Stimulated activated CD4-positive, alpha-beta T cell treated with anti-CD3 and anti-CD28 coated beads, Interleukin-4, amount 100 ng/mL, for 48 hours (primary cell): ENCODE results near the gene PIM3.

ENCODE experiments used
- DNase-seq, 2 donors: peaks; one replicate each; pipeline ENCODE4 v3.0.0-alpha.2; 2020; ENCODE audit warnings: low read depth in 2 of 2

The PIM3 gene

DNA sequence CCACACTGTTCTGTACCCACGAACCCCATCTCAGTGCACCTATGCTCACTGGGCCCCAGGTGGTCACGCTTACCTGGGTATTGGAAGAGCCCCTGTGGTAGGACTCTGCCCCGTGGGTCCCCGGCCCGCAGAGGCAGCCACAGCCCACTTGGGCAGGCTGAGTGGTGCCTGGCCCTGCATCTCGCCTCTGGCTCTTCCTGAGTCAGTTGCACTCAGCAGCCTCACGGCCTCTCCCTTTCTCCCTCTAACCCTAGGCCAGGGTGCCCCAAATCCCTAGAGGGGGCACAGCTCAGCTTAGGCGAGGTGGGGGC, 32.4 kb upstream of the PIM3 start:
- no peak for DNase-seq

DNA sequence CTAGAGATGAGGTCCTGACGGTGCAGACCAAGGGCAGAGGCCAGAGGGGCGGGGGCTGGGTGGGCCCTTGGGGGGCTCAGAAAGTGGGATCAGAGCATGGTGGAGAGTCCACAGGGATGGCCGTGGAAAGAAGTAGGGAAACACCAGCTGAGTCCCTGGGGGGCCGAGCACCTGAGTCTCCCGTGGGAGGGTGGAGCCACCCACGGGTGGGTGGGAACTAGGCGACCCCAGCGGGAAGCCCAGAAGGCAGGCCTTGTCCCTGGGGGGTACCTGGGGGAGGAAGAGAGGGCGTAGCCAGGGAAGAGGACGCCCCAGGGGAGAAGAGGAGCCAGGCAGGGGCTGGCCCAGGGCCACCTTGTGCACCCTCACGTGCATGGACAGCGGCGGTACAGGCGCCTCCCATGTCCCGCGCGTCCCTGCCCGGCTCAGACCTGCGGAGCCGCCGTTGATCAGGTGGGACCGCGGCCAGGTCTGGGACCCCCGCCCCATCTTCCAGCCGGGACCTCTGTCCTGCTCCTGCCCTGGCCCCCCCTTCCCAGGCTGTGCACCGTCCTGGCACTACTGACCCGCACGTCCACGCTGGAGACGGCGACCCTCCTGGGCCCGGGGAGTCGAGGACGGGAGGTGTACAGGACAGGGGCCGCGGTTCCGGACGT, 31.9 kb upstream of the PIM3 start:
- DNase-seq = no peak

DNA sequence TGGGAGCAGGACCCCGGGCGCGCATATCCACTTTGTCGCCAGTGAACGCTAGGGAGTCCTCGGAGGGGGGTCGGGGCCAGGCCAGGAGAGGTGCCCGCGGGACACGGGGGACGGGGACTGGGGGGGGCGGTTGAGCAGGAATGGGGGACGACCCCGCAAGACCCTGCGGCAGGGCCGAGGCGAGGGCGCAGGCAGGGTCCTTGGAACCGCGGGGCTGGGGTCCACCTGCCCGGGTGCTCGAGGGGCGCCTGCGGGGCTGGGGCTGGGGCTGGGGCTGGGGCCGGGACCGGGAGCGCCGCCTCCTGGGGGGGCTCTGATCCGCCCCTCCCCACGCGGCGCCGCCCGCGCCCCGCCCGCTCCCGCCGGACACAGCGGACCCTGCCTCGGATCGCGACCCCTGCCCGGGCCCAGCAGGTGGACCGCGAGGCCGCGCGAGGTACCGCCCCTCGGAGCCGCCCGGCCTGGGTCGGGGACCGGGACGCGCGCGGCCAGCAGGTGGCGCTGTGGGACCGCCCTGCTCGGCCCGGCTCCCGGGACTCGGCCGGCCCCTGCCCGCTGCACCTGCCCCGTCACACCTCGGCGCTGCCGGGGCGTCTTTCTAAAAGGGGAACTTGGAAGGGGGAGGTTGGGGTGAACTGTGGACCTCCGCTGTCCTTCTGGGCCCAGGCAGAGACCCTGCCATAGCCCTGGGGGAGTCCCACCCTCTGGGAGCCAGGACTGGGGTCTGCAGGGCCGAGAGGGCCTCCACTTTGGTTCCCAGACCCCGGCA, 31.2 kb upstream of the PIM3 start:
- DNase-seq = peak; percentile 65 to 85

DNA sequence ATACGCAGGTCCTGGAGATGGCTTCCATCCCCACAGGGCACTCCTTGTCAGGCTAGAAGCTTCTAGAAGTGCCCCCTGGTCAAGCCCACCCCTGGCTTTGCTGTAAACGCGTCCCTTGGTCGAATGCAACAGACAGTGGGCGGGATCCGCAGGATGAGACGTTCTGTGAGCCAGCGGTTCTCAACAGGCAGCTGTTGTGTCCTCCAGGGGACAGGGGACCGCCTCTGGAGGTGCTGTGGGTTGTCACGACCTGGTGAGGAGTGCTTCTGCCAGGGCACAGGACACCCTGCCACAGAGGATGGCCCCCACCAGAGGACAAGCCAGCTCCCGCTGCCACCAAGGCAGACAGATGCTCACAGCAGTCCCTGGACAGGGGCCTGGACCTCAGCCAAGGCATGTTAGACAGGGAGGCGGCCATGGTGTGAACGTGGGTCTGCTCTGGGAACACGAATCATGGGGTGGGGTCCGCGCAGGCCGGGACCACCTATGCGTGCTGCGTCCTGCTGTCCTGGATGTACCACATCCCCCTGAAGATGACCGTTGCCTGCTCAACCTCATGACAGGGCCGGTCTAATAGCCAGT, 30.5 kb upstream of the PIM3 start:
- no peak for DNase-seq

DNA sequence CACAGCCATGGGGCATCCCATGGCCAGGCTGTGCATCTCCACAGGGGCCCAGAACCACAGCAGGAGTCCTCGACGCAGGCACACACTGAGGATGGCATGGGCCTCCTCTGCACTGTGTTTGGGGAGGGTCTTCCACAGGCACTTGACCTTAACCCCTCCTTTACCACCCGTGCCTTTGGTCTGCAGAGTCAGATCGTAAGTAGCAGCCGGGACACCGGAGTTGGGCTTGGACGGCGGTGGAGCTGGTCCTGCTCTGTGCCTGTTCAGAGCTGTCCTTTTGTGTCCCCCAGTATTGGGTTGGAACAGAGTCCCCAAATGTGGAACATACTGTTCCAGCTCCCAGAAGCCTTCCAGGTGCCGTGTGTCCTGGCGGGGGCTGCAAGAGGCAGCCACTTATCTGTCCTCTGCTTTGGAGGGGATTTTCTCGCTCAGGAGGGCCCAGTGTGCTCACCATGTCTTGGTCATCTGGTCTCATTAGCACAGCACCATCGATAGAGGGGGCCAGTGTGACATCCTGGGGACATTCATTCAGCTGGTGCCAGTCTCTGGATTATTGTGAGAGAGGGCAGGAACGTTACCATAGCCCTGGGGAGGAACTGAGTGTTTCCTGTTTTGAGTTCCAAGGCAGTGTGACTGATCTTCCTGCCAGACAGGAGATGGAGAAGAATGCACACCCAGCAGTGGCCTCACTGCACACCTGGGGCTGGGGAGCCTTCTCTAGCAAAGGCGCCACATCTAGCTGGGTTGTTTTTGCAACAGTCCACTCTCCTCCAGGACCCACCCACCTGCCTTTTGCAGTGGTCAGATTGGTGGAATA, 29.8 kb upstream of the PIM3 start:
- DNase-seq = peak; percentile 35 to 50

DNA sequence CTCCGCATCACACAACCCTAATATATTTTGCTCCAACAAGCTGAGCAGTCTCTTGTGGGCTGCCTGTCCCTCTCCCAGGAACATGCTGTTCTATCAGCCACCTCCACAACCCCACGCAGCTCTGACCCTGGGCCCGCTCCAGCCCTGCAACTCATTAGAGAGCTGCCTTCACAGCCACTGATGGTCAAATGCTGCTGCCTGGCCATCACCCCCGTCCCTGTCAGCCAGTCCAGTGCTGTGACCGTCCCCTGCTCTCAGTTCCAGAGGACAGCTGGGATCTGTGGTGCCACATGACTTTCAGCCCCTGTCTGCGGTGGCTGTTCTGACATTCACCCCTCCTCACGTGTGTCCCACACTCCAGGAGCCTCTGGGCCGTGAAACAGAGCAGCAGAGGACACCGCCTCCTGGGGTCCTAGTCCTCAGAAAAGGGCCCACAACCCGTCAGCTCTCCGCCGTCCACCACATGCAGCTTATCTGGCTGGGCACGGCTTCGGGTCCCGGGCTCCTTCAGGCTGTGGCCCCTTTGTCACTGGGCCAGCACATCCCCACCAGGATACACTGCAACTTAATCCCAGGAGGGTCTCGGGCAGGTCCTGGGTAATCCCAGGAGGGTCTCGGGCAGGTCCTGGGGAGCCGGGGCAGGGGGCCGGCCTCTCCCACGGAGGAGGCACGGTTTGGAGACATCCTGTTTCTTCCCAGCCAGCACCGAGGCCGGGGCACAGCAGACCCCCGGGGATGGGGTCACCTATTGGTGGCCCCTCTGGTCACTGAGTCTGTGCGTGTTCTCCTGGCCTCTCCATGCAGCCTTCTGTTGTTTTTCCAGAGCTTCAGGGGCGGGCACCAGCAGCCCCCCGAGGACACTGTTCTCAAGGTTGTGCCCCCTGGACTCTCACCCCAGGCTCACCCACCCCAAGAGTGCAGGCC, 27.1 kb upstream of the PIM3 start:
- no peak for DNase-seq

DNA sequence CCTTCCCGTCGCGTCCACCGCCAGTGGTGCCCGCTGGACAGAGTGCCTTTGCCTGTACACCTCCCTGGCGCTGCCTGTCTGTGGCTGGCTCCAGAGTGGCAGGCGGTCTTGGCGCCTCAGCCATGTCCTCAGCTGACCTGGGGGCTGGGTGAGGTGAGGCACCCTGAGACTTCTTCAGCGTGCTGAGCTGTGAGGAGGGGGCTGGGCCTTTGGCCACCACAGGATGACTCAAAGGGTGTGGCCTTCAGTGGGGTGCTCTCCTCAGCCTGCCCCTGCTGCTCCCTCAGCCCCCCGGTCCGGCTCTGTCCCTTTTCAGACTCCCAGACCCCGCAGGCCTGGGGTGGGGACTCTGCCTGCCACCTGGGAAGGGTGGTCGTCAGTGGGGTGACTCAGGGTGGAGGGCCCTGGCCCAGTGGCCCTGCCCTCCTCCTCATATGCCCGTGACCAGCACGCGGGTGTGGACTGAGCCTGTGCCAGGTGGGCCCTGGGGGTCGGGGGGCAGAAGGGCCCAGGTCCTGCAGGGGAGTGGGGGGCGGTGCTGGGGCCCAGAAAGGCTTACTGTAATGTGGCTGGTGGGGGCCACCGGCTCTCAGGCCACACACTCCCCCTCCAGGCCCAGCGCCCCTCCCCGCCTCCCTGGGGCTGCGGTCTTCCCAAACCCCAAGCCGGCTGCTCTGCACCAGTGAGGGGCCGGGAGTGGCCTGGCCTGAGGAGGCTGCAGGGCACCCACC, 26.2 kb upstream of the PIM3 start:
- no peak for DNase-seq

DNA sequence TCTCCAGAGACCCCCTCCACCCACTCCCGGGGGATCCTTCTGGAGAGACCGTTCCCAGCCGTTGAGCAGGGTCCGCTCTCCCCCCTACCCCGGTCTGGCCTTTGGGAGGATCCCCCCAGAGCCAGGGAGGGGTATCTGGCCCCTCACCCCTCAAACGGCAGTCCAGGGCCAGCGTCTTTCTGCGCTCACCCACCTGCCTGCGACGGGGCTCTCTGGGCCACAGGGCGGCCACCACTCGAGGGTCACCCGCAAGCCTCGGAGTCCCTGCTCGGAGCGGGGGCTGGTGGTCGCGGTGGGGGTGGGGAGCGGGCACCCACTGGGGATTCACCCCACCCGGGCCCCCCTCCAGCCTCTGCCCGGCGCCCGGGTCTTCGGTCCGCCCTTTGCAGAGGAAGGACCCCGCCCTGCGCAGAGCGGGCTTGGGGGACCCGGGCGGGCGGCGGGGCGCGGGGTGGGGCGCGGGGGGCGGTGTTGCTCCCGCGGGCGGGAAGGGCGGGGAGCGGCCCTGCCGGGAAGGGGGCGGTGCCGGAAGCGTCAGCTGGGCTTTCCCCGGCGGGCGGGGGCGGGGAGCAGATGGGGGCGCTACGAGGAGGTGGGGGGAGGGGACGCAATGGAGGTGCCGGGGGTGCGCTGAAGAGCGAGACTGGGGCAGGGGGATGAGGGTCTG, 25.5 kb upstream of the PIM3 start:
- peak; percentile 91 for DNase-seq

DNA sequence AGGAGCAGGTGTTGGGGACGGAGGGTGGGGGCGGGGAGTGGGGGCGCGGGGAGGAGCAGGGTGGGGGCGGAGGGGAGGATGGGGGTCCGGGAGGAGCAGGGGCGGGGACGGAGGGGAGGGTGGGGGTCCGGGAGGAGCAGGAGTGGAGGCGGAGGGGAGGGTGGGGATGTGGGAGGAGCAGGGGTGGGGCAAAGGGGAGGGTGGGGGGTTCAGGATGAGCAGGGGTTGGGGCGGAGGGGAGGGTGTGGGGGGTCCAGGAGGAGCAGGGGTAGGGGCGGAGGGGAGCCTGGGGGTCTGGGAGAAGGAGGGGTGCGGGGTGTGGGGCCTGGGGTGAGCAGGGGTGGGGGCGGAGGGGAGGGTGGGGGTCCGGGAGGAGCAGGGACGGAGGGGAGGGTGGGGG, 25.0 kb upstream of the PIM3 start:
- no peak for DNase-seq

DNA sequence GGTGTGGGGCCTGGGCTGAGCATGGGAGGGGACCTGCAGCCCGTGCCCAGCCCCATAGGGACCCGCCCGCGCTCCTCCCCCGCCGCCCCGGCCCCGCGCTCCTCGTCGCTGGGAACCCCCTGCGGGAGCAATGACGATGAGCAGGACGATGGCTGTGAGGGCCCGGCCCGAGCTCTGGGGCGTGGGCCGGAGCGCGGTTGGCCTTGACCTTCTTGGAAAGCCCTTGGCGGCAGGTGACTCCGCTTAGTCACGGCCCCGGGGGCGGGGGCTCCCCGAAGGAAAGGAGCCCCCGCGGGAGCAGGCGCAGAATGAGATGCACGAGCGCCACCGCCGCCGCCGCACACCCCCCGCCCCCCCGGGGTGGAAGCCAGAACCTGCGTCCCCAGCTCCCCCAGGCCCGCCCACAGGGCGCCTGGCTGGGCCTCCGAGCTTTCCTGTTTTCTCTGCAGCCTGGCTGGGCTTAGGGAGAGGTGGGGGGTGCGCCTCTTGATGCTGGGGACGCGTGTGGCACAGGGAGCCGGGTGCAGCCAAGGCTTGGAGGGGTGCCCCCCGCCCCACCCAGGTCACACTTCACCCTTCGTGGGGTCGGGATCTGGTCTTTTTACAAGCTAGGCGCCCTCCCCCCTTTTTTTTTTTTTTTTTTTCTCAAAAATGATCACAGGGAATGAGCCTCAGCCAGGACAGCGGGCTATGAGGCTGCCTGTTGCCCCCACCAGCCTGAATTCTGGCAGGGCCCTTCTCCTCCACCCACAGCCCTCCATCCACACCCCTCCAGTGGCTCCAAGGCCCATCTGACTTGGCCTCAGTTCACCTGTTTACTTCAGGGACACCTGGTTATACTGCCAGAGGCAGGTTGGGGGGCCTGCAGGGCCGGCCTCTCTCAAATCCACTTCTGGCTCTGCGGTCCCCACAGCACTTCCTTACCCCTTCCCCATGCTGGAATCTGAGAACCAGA, 24.3 kb upstream of the PIM3 start:
- DNase-seq = peak; percentile 94 to 97

DNA sequence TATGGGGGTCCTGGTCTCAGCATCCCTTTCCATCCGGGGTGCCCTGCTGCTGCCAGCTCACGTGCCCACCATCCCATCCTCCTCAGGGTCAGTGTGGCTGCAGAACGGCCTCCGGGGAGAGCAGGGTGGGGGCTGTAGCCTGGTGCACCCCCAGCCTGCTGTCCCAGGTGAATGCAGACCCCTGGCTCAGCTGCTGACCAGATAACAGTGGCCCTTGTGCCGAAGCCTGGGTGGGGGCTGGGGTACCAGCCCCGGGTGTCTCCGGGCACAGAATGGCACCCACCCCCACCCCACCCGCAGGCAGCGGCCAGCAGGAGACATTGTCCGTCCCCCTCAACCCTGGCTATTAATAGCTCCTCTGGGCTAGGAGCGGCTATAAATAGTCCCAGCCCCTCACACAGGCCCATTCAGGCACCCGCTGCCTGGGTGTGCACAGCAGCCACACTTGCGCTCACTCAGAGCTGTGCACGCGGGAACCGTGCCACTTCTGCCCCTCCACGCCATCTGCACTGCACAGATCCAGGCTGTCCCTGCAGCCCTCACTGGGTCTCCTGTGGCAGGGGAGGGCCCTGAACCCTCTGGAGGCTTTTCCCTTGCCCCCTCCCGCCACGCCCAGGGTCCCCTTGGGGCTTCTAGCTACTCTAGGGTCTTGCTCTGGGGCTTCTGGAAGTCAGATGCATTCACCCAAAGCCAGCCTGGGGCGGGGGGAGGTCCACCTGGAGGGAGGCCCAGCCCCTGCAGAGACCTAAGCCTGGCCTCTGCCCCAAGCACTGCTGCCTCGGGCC, 23.4 kb upstream of the PIM3 start:
- no peak for DNase-seq

DNA sequence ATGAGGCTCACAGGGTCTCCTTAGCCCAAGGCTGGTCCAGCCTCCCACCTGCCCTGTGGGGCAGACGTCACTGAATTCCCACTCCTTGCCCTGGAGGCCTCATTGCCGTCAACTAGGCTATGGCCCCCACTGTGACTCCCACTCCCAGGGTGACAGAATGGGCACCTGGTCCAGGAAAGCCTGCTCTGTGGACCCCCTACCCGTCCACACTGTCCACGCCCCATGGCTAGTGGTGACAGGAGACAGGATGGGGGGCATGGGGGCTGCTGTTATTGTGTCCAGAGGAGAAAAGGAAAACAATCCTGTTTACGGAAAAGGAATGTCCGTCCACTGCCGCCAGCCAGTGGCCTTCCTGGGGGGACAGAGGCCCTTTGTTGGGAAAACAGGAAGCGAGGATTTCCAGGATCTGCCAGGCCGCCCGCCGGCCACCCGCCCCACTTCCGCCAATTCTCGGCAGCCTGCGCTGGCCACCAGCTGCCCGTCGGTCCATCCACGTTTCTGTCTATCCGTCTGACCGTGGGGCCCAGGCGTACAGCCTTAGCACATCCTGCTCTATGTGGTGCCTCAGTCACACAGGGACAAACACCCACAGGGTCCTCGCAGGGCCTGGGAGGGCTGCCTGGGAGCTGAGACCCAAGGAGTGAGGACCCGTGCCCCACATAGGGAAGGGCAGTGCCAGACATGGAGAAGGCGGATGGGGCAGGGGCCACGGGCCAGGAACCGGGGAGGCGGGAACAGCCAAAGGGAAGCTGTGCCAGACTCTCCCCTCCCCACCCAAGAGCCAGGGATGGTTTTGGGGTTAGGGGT, 22.6 kb upstream of the PIM3 start:
- DNase-seq = no peak

DNA sequence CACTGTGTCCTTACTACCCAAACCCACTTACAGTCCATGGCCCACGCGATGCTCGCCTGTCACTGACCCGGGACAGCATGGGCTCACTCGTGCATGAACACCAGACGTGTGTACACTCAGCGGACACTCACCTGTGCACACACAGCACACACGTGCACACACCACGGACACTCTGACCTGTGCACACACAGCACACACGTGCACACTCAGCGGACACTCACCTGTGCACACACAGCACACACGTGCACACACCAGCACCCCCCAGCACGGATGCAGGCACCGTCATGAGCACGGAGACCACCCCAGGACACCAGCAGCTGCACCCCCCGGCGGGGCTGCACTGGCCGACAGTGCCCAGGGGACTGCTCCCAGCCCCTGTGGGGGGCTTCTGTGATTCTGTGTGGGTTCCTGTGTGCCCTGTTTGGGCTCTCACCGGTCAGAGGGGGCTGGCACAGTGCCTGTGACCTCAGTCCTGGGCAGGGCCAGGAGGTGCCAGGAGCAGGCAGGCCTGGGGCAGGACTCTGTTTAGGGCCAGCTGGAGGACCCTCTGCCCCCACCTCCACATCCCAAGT, 21.9 kb upstream of the PIM3 start:
- DNase-seq = no peak

DNA sequence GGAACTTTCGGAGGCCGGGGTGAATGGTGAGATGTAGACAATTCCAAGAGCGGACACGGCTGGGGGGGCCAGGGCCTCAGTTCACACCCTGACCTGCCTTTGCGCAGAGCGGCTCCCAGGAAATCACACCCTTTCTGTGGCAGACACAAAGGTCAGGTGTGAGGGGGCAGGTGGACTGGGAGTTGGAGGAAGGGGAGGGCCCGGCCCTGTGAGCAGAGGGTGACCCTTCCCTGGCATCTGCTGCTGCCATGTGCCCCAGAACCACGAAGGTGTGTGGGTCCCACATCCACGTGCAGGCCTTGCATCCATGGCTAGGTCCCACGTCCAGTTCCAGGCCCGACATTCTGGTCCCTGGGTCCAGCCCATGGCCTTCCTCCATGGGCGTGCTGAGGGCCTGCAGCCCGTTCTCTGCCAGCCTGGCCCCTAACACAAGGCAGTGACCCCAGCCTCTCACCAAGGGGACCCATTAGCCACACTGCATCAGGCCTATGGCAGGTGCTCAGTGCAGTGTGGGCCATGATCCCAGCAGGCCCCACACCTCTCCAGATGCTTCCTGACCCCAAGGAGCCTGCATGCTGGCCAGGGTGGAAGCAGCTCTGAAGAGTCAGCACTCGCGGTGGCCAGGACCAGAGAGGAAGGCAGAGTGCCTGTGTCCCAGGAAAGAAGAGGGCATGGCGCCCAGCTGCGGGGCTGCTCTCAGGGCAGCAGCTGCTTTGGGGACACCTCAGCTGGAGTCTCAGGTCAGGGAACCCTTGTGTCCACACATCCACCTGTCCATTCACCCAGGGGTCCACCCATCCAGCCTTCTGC, 18.9 kb upstream of the PIM3 start:
- DNase-seq = no peak

DNA sequence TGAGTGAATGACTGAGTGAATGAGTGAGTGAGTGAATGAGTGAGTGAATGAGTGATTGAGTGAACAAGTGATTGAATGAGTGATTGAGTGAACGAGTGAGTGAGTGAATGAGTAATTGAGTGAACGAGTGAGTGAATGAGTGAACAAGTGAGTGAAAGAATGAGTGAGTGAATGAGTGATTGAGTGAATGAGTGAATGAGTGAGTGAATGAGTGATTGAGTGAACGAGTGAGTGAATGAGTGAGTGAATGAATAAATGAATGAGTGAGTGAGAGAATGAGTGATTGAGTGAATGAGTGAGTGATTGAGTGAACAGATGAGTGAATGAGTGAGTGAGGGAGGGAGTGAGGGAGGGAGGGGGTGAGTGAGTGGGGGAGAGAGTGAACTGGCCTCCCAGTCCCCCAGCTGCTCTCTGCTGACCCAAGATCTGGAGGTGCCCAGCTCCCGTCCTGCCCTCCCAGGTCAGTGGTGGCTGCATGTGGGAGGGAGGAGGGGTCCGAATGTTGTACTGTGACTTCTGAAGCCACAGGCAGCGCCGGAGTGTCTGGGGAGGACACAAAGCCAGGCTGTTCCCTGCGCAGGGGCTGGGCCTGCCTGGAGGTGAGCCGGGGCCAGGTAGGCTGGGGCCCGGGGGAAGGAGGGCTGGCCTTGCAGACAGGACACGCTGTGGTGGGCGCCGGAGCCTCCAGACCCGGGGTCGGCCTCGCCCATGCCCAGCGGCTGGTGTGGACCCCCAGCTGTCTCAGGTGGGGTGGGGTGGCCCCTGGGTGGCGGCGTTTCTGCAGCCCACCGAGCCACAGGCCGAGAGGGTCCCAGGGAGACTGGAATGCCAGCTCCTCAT, 17.8 kb upstream of the PIM3 start:
- DNase-seq = no peak
